ENCODE results near the gene RNF10. TPM values are rescaled to one million over a fixed set of nuclear protein-coding genes. Genes with fewer than 3 reads are reported as not detected.
A peak's percentile ranks its signal among the peaks of the same experiment; 100 is the strongest.

RNF10 gene
- total RNA-seq, 4 donors from 2014 or later, result 160 to 296 (median 175) TPM

DNA sequence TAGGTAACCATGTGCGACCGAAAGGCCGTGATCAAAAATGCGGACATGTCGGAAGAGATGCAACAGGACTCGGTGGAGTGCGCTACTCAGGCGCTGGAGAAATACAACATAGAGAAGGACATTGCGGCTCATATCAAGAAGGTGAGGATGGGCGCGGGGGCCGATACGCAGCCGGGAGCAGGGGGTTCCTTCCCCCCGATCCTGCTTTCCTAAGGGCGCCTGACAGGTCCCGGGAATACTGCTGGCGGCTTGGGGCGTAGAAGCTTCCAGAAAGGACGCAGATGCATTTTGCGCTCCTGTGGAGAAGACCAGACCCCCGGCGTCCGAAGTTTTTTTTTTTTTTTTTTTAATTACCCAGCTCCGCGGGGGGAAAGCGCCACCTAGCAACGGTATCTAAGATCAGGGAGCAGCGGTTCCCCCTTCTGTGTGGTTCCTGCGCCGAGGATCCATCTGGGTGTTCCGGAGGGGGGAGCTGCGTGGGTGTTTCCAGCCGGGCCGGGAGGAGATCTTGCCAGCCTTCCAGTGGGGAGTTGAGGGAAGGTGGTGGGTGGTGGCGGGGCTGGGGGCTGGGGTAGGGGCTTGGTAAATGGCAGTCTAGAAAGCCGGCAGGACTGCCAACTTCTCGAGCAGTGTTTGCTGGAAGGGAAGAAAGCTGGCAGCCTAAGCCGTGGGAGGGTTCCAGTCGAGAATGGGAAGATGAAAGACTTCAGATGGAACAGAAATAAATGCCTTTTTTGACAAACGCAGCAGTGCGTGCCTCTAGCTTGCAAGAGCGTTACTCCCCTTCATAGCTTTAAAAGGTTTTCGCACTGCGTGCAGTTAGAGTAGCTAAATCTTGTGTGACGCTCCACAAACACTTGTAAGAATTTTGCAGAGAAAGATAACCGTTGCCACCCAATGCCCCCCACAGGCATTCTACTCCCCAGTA is 37.5 kb upstream of the RNF10 start:
- TF ChIP-seq POLR2A (IDR thresholded peaks at IDR 0.05; ENCODE audit: low read depth), result no peak
- TF ChIP-seq POLR2AphosphoS5 (IDR thresholded peaks at IDR 0.05), result peak in 1 of 2 donors; percentile 5
- under 1% methylated on average over 47 of the region's 47 CpGs for WGBS
- Histone ChIP-seq H3K36me3 (peaks cover 0 to 42% (median 25%) of the 10 kb centered on the region in 4 donors), H3K4me3 (peak overlapping the region; percentile 78 to 96 (median 88)), H3K27me3 (no peaks in the 10 kb centered on the region), H3K9me3 (no peaks in the 10 kb centered on the region), H3K27ac (replicated peaks in 1 of 4) (peak overlapping the region; percentile 88 to 94 (median 91)), H3K4me1 (peaks cover 21 to 36% (median 30%) of the 10 kb centered on the region in 4 donors)
- no peak for DNase-seq (ENCODE audit: extremely low spot score)
- intact Hi-C loops (cut with DNase I), result loop anchor here (2.0 kb wide), 1 partner anchor 32 kb away; the partner anchor contains the start of gene COQ5

DNA sequence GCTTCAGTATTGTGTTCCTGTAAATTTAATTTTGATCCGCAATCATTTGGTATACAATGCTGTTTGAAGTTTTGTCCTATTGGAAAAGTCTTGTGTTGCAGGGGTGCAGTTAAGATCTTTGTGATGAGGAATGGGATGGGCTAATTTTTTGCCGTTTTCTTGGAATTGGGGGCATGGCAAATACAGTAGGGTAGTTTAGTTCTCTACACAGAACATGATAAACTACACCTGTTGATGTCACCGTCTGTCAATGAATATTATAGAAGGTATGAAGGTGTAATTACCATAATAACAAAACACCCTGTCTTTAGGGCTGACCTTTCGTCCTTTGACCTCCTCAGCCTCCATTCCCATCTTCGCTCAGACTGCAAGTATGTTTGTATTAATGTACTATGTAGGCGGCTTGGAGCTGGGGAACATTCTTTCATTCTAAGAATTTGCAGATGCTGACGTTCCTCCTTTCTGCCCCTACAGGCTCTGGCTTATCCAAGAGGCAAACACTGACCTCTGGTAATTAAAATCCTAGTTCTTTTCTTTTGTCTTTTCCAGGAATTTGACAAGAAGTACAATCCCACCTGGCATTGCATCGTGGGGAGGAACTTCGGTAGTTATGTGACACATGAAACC is 36.5 kb upstream of the RNF10 start:
- DNase-seq (ENCODE audit: extremely low spot score), result no peak
- no peak for TF ChIP-seq POLR2A (IDR thresholded peaks at IDR 0.05; ENCODE audit: low read depth)
- no peak for TF ChIP-seq CTCF (IDR thresholded peaks at IDR 0.05)
- no peak for TF ChIP-seq POLR2AphosphoS5 (IDR thresholded peaks at IDR 0.05)
- no peak for TF ChIP-seq EP300 (IDR thresholded peaks at IDR 0.05)
- H3K36me3 ChIP-seq, result peaks cover 0 to 50% (median 29%) of the 10 kb centered on the region in 4 donors
- peak overlapping the region; percentile 78 to 96 (median 88) for H3K4me3 ChIP-seq
- WGBS, result 21% methylated on average over 9 of the region's 9 CpGs
- peaks cover 21 to 36% (median 30%) of the 10 kb centered on the region in 4 donors for H3K4me1 ChIP-seq
- no peaks in the 10 kb centered on the region for H3K9me3 ChIP-seq
- no peaks in the 10 kb centered on the region for H3K27me3 ChIP-seq
- H3K27ac ChIP-seq (replicated peaks in 1 of 4), result peak overlapping the region; percentile 88 to 94 (median 91)
- intact Hi-C loops (cut with DNase I), result loop anchor here (2.0 kb wide), 1 partner anchor 31 kb away; the partner anchor contains the start of gene COQ5

- Histone ChIP-seq H3K27me3 (no peaks in the 10 kb centered on the region), H3K36me3 (peaks cover 9 to 63% (median 41%) of the 10 kb centered on the region in 4 donors), H3K4me3 (no peak overlapping the region), H3K4me1 (peaks cover 21 to 36% (median 30%) of the 10 kb centered on the region in 4 donors), H3K27ac (replicated peaks in 1 of 4) (peak overlapping the region in 3 of 4 donors; percentile 6 to 93 (median 89)), H3K9me3 (no peaks in the 10 kb centered on the region)
- WGBS, result 92% methylated on average over 3 of the region's 3 CpGs
- intact Hi-C loops (cut with DNase I), result no loop called here
- DNase-seq (ENCODE audit: extremely low spot score), result no peak
- TF ChIP-seq POLR2A (IDR thresholded peaks at IDR 0.05; ENCODE audit: low read depth) (no peak), CTCF (IDR thresholded peaks at IDR 0.05) (no peak), POLR2AphosphoS5 (IDR thresholded peaks at IDR 0.05) (no peak), EP300 (IDR thresholded peaks at IDR 0.05) (no peak)
Observed at GRCh38 chr12:120498870-120499515, 35.2 kb upstream of the RNF10 start.

DNA sequence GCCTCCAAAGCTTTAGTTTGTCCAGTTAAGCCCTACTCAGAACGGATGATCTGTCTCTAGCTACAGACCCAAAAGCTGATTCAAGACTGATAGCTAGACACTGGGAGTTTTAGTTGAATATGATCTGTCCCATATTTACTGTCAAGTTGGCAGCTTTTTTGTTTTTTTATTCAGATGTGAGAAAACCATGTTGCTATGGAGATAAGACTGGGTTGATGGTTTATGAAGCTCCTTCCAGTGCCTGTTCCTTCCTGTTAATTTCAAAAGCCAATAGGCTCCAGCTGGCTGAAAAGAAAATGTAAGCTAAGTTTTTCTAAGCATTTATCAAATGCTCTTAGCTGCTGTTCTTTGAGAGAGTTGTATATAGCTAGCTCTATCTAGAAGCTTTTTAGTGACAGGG is 33.6 kb upstream of the RNF10 start:
- 87% methylated on average over 1 of the region's 1 CpG for WGBS
- TF ChIP-seq POLR2AphosphoS5 (IDR thresholded peaks at IDR 0.05) (no peak), POLR2A (IDR thresholded peaks at IDR 0.05; ENCODE audit: low read depth) (no peak), EP300 (IDR thresholded peaks at IDR 0.05) (no peak), CTCF (IDR thresholded peaks at IDR 0.05) (no peak)
- no peak for DNase-seq (ENCODE audit: extremely low spot score)
- Histone ChIP-seq H3K4me3 (no peak overlapping the region), H3K27me3 (no peaks in the 10 kb centered on the region), H3K4me1 (peaks cover 15 to 27% (median 21%) of the 10 kb centered on the region in 4 donors), H3K36me3 (peaks cover 9 to 78% (median 55%) of the 10 kb centered on the region in 4 donors), H3K27ac (replicated peaks in 1 of 4) (peak overlapping the region in 1 of 4 donors; percentile 16), H3K9me3 (no peaks in the 10 kb centered on the region)
- intact Hi-C loops (cut with DNase I), result no loop called here

All from esophagus muscularis mucosa (tissue), 4 donors.